Measurements from ENCODE around the gene CEP104.

CEP104 gene

GRCh38 chr1:3856923-3857790, at the start of gene CEP104, which contains the start of gene DFFB:
Gene CEP104 (minus strand): TSS chr1:3857211. CDS start chr1:3852407, 4,804 bp downstream.
Gene DFFB (plus strand): TSS chr1:3857476. CDS start chr1:3857604, 128 bp downstream.
- Mint-ChIP-seq H3K9me3 (no peaks in the 10 kb centered on the region), H3K27ac (peak within 1 kb of the TSS; percentile 93), H3K27me3 (no peaks in the 10 kb centered on the region), H3K4me3 (peak within 1 kb of the TSS; percentile 97), H3K36me3 (peaks cover 3% of the 10 kb centered on the region), H3K4me1 (peaks cover 34% of the 10 kb centered on the region)
- DNase-seq = peak; percentile 98
- CTCF ChIA-PET = interaction anchor here (0.8 to 3.2 kb wide), 6 partner anchors 10 to 50 kb away, joined by 3 to 15 read pairs (median 6); partner anchors contain the start of gene C1orf174

GRCh38 chr1:3906672-3907020, 49.6 kb upstream of the CEP104 start:
- no peak overlapping the region for H3K27ac Mint-ChIP-seq
- peaks cover 48% of the 10 kb centered on the region for H3K4me1 Mint-ChIP-seq
- H3K27me3 Mint-ChIP-seq = peaks cover 32% of the 10 kb centered on the region
- DNase-seq = no peak
- H3K9me3 Mint-ChIP-seq = no peaks in the 10 kb centered on the region
- H3K4me3 Mint-ChIP-seq = no peak overlapping the region
- CTCF ChIA-PET = interaction anchor here (0.8 to 2.2 kb wide), 2 partner anchors 23 to 49 kb away, joined by 3 to 15 read pairs; partner anchors contain the start of genes CEP104 and DFFB
- no peaks in the 10 kb centered on the region for H3K36me3 Mint-ChIP-seq

- CTCF ChIA-PET = interaction anchor here (0.7 to 2.2 kb wide), 3 partner anchors 22 to 49 kb away, joined by 3 to 15 read pairs (median 3); partner anchors contain the start of genes CEP104 and DFFB
- Mint-ChIP-seq H3K4me1 (peaks cover 52% of the 10 kb centered on the region), H3K27ac (no peak overlapping the region), H3K4me3 (no peak overlapping the region), H3K36me3 (no peaks in the 10 kb centered on the region), H3K27me3 (peaks cover 27% of the 10 kb centered on the region), H3K9me3 (no peaks in the 10 kb centered on the region)
- DNase-seq = no peak
Measured at GRCh38 chr1:3905953-3906671, 49.1 kb upstream of the CEP104 start.

GRCh38 chr1:3905266-3905952, 48.4 kb upstream of the CEP104 start:
- CTCF ChIA-PET = interaction anchor here (0.7 kb wide), 1 partner anchor 46 kb away, joined by 3 read pairs; no protein-coding TSS in a partner anchor
- no peak overlapping the region for H3K27ac Mint-ChIP-seq
- H3K27me3 Mint-ChIP-seq = peaks cover 20% of the 10 kb centered on the region

GRCh38 chr1:3904843-3905185, 47.8 kb upstream of the CEP104 start:
- Mint-ChIP-seq H3K4me1 (peaks cover 60% of the 10 kb centered on the region), H3K27me3 (peaks cover 14% of the 10 kb centered on the region), H3K4me3 (no peak overlapping the region), H3K36me3 (peaks cover 1% of the 10 kb centered on the region), H3K9me3 (no peaks in the 10 kb centered on the region), H3K27ac (peak overlapping the region; percentile 7)
- CTCF ChIA-PET = no interaction called here
- no peak for DNase-seq

More at GRCh38 chr1:3905266-3905952, 48.4 kb upstream of the CEP104 start:
- H3K9me3 Mint-ChIP-seq = no peaks in the 10 kb centered on the region
- H3K4me3 Mint-ChIP-seq = no peak overlapping the region
- DNase-seq = no peak
- peaks cover 58% of the 10 kb centered on the region for H3K4me1 Mint-ChIP-seq
- no peaks in the 10 kb centered on the region for H3K36me3 Mint-ChIP-seq

GRCh38 chr1:3904006-3904842, 47.2 kb upstream of the CEP104 start:
- Mint-ChIP-seq H3K27me3 (peaks cover 12% of the 10 kb centered on the region), H3K9me3 (no peaks in the 10 kb centered on the region), H3K27ac (peak overlapping the region; percentile 99), H3K4me3 (no peak overlapping the region), H3K36me3 (peaks cover 1% of the 10 kb centered on the region), H3K4me1 (peaks cover 63% of the 10 kb centered on the region)
- CTCF ChIA-PET = interaction anchor here (2.0 kb wide), 1 partner anchor 46 kb away, joined by 13 read pairs; the partner anchor contains the start of genes CEP104 and DFFB
- DNase-seq = no peak

GRCh38 chr1:3903141-3904005, 46.4 kb upstream of the CEP104 start:
- Mint-ChIP-seq H3K27ac (peak overlapping the region; percentile 99), H3K27me3 (peaks cover 6% of the 10 kb centered on the region)
- CTCF ChIA-PET = interaction anchor here (1.8 to 2.0 kb wide), 2 partner anchors 45 to 127 kb away, joined by 4 to 13 read pairs; partner anchors contain the start of genes CEP104 and DFFB

GRCh38 chr1:3902571-3903091, 45.6 kb upstream of the CEP104 start:
- Mint-ChIP-seq H3K36me3 (peaks cover 16% of the 10 kb centered on the region), H3K4me1 (peaks cover 74% of the 10 kb centered on the region), H3K27ac (peak overlapping the region; percentile 99), H3K9me3 (peaks cover 8% of the 10 kb centered on the region), H3K4me3 (peak overlapping the region; percentile 94), H3K27me3 (peaks cover 6% of the 10 kb centered on the region)
- CTCF ChIA-PET = interaction anchor here (1.8 to 2.0 kb wide), 2 partner anchors 45 to 126 kb away, joined by 4 to 13 read pairs; partner anchors contain the start of genes CEP104 and DFFB
- DNase-seq = peak; percentile 40

More at GRCh38 chr1:3903141-3904005, 46.4 kb upstream of the CEP104 start:
- Mint-ChIP-seq H3K36me3 (peaks cover 9% of the 10 kb centered on the region), H3K4me3 (peak overlapping the region; percentile 18), H3K9me3 (peaks cover 3% of the 10 kb centered on the region), H3K4me1 (peaks cover 72% of the 10 kb centered on the region)
- DNase-seq = peak; percentile 49

GRCh38 chr1:3902111-3902511, 45.1 kb upstream of the CEP104 start:
- CTCF ChIA-PET = interaction anchor here (1.8 to 2.0 kb wide), 2 partner anchors 44 to 126 kb away, joined by 4 to 13 read pairs; partner anchors contain the start of genes CEP104 and DFFB
- H3K27ac Mint-ChIP-seq = peak overlapping the region; percentile 99
- peaks cover 11% of the 10 kb centered on the region for H3K9me3 Mint-ChIP-seq
- H3K36me3 Mint-ChIP-seq = peaks cover 19% of the 10 kb centered on the region
- H3K4me1 Mint-ChIP-seq = peaks cover 75% of the 10 kb centered on the region
- H3K4me3 Mint-ChIP-seq = peak overlapping the region; percentile 94
- peak; percentile 70 for DNase-seq
- H3K27me3 Mint-ChIP-seq = peaks cover 3% of the 10 kb centered on the region

- CTCF ChIA-PET = no interaction called here
- H3K27me3 Mint-ChIP-seq = no peaks in the 10 kb centered on the region
Measured at GRCh38 chr1:3900969-3901529, 44.0 kb upstream of the CEP104 start.

GRCh38 chr1:3900150-3900968, 43.3 kb upstream of the CEP104 start, which contains the start of gene C1orf174:
Gene C1orf174 (minus strand): TSS chr1:3900272. CDS start chr1:3900186, 86 bp downstream.
- CTCF ChIA-PET = interaction anchor here (0.7 to 1.9 kb wide), 4 partner anchors 9 to 133 kb away, joined by 3 to 5 read pairs (median 4); partner anchors contain the start of genes CEP104 and DFFB
- peaks cover 68% of the 10 kb centered on the region for H3K4me1 Mint-ChIP-seq
- H3K36me3 Mint-ChIP-seq = peaks cover 29% of the 10 kb centered on the region
- no peaks in the 10 kb centered on the region for H3K27me3 Mint-ChIP-seq
- DNase-seq = peak; percentile 96
- H3K4me3 Mint-ChIP-seq = peak within 1 kb of the TSS; percentile 94
- H3K9me3 Mint-ChIP-seq = peaks cover 12% of the 10 kb centered on the region
- peak within 1 kb of the TSS; percentile 99 for H3K27ac Mint-ChIP-seq

More at GRCh38 chr1:3900969-3901529, 44.0 kb upstream of the CEP104 start:
- peaks cover 72% of the 10 kb centered on the region for H3K4me1 Mint-ChIP-seq
- peak overlapping the region; percentile 99 for H3K27ac Mint-ChIP-seq
- H3K9me3 Mint-ChIP-seq = peaks cover 12% of the 10 kb centered on the region
- DNase-seq = peak; percentile 85
- H3K4me3 Mint-ChIP-seq = peak overlapping the region; percentile 94
- peaks cover 24% of the 10 kb centered on the region for H3K36me3 Mint-ChIP-seq

All from activated naive CD4-positive, alpha-beta T cell treated with anti-CD3 and anti-CD28 coated beads, Interleukin-2, amount 10 ng/mL, durations not matched to agents 7 days and 5 days (primary cell).